Astrocyte of the spinal cord (primary cell): ENCODE results near the gene TNKS2.

Experiments used
- DNase-seq: peaks from one replicate; pipeline ENCODE4 v3.0.0; 2011; ENCODE audit warnings: low read depth, low spot score
- H3K4me3 ChIP-seq: 2 replicates; pipeline ENCODE4 v1.5.1; 2011; ENCODE audit warnings: low read depth, mild to moderate bottlenecking, low read length, moderate library complexity
- CTCF ChIP-seq: IDR thresholded peaks from 2 replicates; pipeline ENCODE4 v1.5.1; 2012; ENCODE audit warnings: low read depth, mild to moderate bottlenecking, low read length, inconsistent platforms
- in situ Hi-C: cut with HindIII; loops from 2 replicates; pipeline ENCODE4 v1.10.0; 2017; ENCODE audit warnings: low sequenced_read_pairs

TNKS2 gene

DNA sequence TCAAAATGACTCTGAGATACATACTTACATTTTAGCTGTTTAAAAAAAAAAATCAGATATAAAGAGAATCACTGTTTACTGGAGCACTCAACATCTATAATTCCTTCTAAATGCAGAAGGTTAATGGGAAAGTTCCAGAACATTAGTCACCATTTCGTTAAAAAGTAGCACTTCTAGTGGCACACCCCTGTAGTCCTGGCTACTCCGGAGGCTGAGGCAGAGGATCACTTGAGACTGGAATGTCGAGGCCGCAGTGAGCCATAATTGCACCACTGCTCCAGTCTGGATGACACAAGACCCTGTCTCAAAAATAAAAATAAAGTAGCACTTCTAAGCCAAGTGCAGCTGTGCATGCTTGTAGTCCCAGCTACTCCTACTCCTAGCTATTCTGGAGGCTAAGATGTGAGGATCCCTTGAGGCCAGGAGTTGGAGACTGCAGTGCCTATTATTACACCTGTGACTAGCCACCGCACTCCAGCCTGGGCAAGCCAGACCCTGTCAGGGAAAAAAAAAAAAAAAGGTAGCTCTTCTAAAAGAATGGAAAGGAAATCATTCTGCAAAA is 108.9 kb downstream of the TNKS2 start:
- no peak for DNase-seq
- no peak overlapping the region for H3K4me3 ChIP-seq
- in situ Hi-C loops: no loop called here
- no peak for TF ChIP-seq CTCF

DNA sequence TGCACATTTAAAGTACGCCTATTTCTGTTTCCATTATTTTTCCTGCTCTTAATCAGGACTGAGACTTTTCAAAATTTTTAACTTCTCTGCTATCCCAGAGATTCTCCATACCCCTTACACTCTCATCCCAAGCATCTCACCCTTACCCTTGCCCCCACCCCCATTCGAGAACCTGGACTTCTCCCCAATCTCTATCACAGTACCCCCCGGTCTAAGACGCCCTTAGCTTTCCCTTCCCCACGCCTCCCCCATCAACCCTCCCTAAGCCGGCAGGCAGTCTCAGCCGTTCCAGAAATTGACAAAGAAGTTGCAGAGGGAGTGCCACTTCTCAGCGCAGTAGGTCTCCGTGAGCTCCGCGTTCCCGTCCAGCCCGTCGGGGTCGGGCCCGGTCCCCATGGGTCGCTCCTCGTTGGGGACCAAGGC is 109.7 kb downstream of the TNKS2 start:
- no peak for TF ChIP-seq CTCF
- in situ Hi-C loops: no loop called here
- no peak for DNase-seq
- H3K4me3 ChIP-seq: peak overlapping the region; percentile 67

- peak; percentile 26 for TF ChIP-seq CTCF
- peak overlapping the region; percentile 67 for H3K4me3 ChIP-seq
- in situ Hi-C loops: no loop called here
- DNase-seq: peak; percentile 74
Observed at GRCh38 chr10:91908337-91909116, 110.3 kb downstream of the TNKS2 start.

DNA sequence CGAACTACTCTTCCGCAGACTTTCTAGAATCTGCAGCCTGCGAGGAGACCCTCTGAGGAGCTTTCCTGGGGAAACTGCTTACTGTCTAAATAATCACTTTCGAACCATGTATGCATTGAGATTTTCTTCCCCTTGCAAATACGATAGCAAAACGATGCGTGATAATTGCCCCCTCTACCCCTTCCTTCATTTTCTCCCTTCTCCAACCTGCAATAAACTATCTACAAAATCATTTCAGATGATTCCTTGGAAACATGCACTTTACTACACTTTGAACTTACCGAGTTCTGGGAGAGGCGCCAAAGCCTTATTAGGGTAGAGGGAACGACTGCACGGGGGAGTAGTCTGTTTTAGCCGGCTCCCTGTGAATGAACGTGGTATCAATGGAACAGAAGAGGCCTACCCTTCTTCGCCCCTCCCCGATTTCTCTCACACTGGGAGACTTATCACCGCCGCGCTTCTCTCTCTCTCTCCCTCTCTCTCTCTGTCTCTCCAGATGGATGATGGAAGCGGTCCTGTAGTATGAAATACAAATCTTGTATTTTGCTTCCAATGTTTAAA is 111.0 kb downstream of the TNKS2 start, which contains the start of gene FGFBP3:
FGFBP3 (minus strand) TSS at position 370 of the 561 bp plus-strand sequence. CDS start 517 bp downstream, outside the sequence.
- in situ Hi-C loops: no loop called here

GRCh38 chr10:91910467-91910866 is 112.2 kb downstream of the TNKS2 start:
- in situ Hi-C loops: no loop called here
- no peak overlapping the region for H3K4me3 ChIP-seq
- no peak for TF ChIP-seq CTCF
- no peak for DNase-seq

More for the DNA sequence above, 111.0 kb downstream of the TNKS2 start, which contains the start of gene FGFBP3:
- peak; percentile 55 for DNase-seq
- peak within 1 kb of the TSS; percentile 67 for H3K4me3 ChIP-seq
- TF ChIP-seq CTCF: no peak
